Skeletal muscle satellite cell (primary cell): ENCODE data around the gene ECEL1.

Source experiments
- H3K27me3 ChIP-seq: 2 replicates; pipeline ENCODE4 v1.7.0; 2013; ENCODE audit warnings: low read length; ENCODE audit not compliant: control insufficient read depth, insufficient read depth
- H3K36me3 ChIP-seq: 2 replicates; pipeline ENCODE4 v1.7.0; 2013; ENCODE audit warnings: mild to moderate bottlenecking, control low read depth, low read length; ENCODE audit not compliant: insufficient read depth
- H3K4me1 ChIP-seq: 2 replicates; pipeline ENCODE4 v1.7.0; 2013; ENCODE audit warnings: low read length; ENCODE audit not compliant: control insufficient read depth, insufficient read depth
- H3K4me2 ChIP-seq: 2 replicates; pipeline ENCODE4 v1.7.0; 2013; ENCODE audit warnings: mild to moderate bottlenecking, low read length
- H3K4me3 ChIP-seq: 2 replicates; pipeline ENCODE4 v1.7.0; 2013; ENCODE audit warnings: low read length
- H3K9ac ChIP-seq: 2 replicates; pipeline ENCODE4 v1.7.0; 2013; ENCODE audit warnings: mild to moderate bottlenecking, low read depth, low read length, moderate library complexity
- H3K9me3 ChIP-seq: replicated peaks from 2 replicates; pipeline ENCODE4 v1.7.0; 2013; ENCODE audit warnings: mild to moderate bottlenecking, control low read depth, low read length

Gene ECEL1

GRCh38 chr2:232431705-232432590, 55.7 kb downstream of the ECEL1 start:
- H3K4me2 ChIP-seq: no peak overlapping the region
- peaks cover 12% of the 10 kb centered on the region for H3K27me3 ChIP-seq
- no peaks in the 10 kb centered on the region for H3K36me3 ChIP-seq
- H3K9me3 ChIP-seq: no peaks in the 10 kb centered on the region
- H3K4me1 ChIP-seq: no peaks in the 10 kb centered on the region
- no peak overlapping the region for H3K4me3 ChIP-seq
- no peak overlapping the region for H3K9ac ChIP-seq
